HG03103 (cell line): Measurements from ENCODE around the gene CPT1C.

Experiments
- ATAC-seq: cut with Tn5 transposase; IDR thresholded peaks from one replicate; pipeline ENCODE4 v1.9.1; 2021; ENCODE audit warnings: low read depth; ENCODE audit not compliant: unreplicated experiment

The CPT1C gene

GRCh38 chr19:49660338-49660961, 30.5 kb upstream of the CPT1C start:
- no peak for ATAC-seq

- no peak for ATAC-seq
Observed at GRCh38 chr19:49662011-49662410, 28.9 kb upstream of the CPT1C start.

GRCh38 chr19:49663224-49663623, 27.7 kb upstream of the CPT1C start:
- no peak for ATAC-seq

- no peak for ATAC-seq
Observed at GRCh38 chr19:49664171-49665035, 26.5 kb upstream of the CPT1C start.

GRCh38 chr19:49665036-49665350, 25.9 kb upstream of the CPT1C start:
- ATAC-seq = no peak

GRCh38 chr19:49665351-49666119, 25.4 kb upstream of the CPT1C start, which contains the start of the genes BCL2L12 and IRF3:
BCL2L12 (plus strand) TSS chr19:49665933; CDS start chr19:49666693, 760 bp downstream.
IRF3 (minus strand) TSS chr19:49665857; CDS start chr19:49664838, 1,019 bp downstream.
- ATAC-seq = peak; percentile 67

- ATAC-seq = no peak
Observed at GRCh38 chr19:49666120-49666444, 24.8 kb upstream of the CPT1C start.

GRCh38 chr19:49667473-49667872, 23.4 kb upstream of the CPT1C start:
- ATAC-seq = no peak

GRCh38 chr19:49669516-49669915, 21.4 kb upstream of the CPT1C start:
- no peak for ATAC-seq

GRCh38 chr19:49672131-49672919, 18.6 kb upstream of the CPT1C start:
- no peak for ATAC-seq

- peak; percentile 62 for ATAC-seq
Observed at GRCh38 chr19:49676136-49676783, 14.7 kb upstream of the CPT1C start.

- ATAC-seq = no peak
Observed at GRCh38 chr19:49676784-49677230, 14.1 kb upstream of the CPT1C start.

- no peak for ATAC-seq
Observed at GRCh38 chr19:49677231-49677900, 13.6 kb upstream of the CPT1C start, which contains the start of gene PRMT1. PRMT1 (plus strand) TSS chr19:49677271; CDS start chr19:49677281, 10 bp downstream.

GRCh38 chr19:49677901-49678674, 12.8 kb upstream of the CPT1C start:
- ATAC-seq = no peak

GRCh38 chr19:49678985-49679770, 11.7 kb upstream of the CPT1C start:
- ATAC-seq = no peak

GRCh38 chr19:49679771-49680413, 11.0 kb upstream of the CPT1C start:
- no peak for ATAC-seq
